Thoracic aorta (tissue), 2 donors: ENCODE data around the gene NDOR1. TPM values are rescaled to one million over a fixed set of nuclear protein-coding genes. Genes with fewer than 3 reads are reported as not detected.

Source experiments
- ATAC-seq: fragments of 150-250 bp; one replicate; pipeline ENCODE4 v1.8.0; 2017; ENCODE audit warnings: low read depth; ENCODE audit not compliant: insufficient number of reproducible peaks, low FRiP score
- DNase-seq: peaks from one replicate; pipeline ENCODE4 v3.0.0-alpha.2; 2020; ENCODE audit warnings: low spot score
- H3K27ac ChIP-seq, 2 donors: fragments of 200-600 bp; sonication (generic); 1 replicate in 1 of 2; 2 replicates in 1 of 2; pipeline ENCODE4 v1.5.1; 2016; ENCODE audit warnings: mild to moderate bottlenecking in 2 of 2, moderate library complexity in 2 of 2
- H3K27me3 ChIP-seq: fragments of 200-600 bp; sonication (generic); replicated peaks from 2 replicates; pipeline ENCODE4 v1.6.0; 2016; ENCODE audit warnings: mild to moderate bottlenecking; ENCODE audit not compliant: insufficient read depth
- H3K36me3 ChIP-seq: fragments of 200-600 bp; sonication (generic); one replicate; pipeline ENCODE4 v1.5.1; 2016
- H3K4me1 ChIP-seq, 2 donors: fragments of 200-600 bp; sonication (generic); 1 replicate in 1 of 2; 2 replicates in 1 of 2; pipeline versions ENCODE4 v1.5.1 to v1.6.0; 2016; ENCODE audit warnings: low read depth in 2 of 2, mild to moderate bottlenecking in 1 of 2; ENCODE audit not compliant: control insufficient read depth in 1 of 2
- H3K4me3 ChIP-seq: fragments of 200-600 bp; sonication (generic); 2 replicates; pipeline ENCODE4 v1.5.1; 2016; ENCODE audit warnings: mild to moderate bottlenecking
- H3K9me3 ChIP-seq: fragments of 200-600 bp; sonication (generic); 2 replicates; pipeline ENCODE4 v1.5.1; 2016
- total RNA-seq, 2 donors: library from RNA; depleted of rRNA; stranded (reverse); fragments of >200 nt; gene quantifications; one replicate each; pipeline versions ENCODE4 v1.1.0 to v1.2.3, GENCODE V29; 2016
- TF ChIP-seq, protein P1 (sequence below): fragments of 200-600 bp; sonication (generic); IDR thresholded peaks from one replicate; pipeline ENCODE4 v1.5.1; 2019; ENCODE audit warnings: antibody characterized with exemption

The NDOR1 gene
- total RNA-seq, 2 donors from 2014 or later = 13.3 to 17.7 TPM

DNA sequence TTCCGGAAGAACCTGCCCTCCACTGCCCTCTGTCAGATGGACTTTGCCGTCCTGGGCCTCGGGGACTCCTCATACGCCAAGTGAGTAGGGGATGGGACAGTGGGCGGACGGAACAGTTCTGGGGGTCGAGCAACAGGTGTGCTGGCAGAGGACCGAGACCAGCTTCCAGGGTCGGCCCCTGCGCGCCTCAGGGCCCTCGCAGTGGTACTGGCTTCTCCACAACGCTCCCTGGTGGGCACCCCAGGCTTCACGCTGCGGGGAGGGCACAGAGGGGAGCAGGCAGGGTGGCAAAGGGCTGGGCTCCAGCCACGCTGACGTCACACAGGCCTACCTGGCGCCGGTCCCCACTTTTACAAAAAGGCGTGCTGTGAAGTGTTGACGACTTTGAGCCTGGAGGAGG is 7.0 kb downstream of the NDOR1 start:
- no peak for DNase-seq
- Histone ChIP-seq H3K9me3 (no peaks in the 10 kb centered on the region), H3K4me3 (no peak overlapping the region), H3K36me3 (no peaks in the 10 kb centered on the region), H3K4me1 (no peaks in the 10 kb centered on the region), H3K27ac (no peak overlapping the region), H3K27me3 (no peaks in the 10 kb centered on the region)
- ATAC-seq = no peak
- TF ChIP-seq, protein P1, sequence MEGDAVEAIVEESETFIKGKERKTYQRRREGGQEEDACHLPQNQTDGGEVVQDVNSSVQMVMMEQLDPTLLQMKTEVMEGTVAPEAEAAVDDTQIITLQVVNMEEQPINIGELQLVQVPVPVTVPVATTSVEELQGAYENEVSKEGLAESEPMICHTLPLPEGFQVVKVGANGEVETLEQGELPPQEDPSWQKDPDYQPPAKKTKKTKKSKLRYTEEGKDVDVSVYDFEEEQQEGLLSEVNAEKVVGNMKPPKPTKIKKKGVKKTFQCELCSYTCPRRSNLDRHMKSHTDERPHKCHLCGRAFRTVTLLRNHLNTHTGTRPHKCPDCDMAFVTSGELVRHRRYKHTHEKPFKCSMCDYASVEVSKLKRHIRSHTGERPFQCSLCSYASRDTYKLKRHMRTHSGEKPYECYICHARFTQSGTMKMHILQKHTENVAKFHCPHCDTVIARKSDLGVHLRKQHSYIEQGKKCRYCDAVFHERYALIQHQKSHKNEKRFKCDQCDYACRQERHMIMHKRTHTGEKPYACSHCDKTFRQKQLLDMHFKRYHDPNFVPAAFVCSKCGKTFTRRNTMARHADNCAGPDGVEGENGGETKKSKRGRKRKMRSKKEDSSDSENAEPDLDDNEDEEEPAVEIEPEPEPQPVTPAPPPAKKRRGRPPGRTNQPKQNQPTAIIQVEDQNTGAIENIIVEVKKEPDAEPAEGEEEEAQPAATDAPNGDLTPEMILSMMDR = no peak

DNA sequence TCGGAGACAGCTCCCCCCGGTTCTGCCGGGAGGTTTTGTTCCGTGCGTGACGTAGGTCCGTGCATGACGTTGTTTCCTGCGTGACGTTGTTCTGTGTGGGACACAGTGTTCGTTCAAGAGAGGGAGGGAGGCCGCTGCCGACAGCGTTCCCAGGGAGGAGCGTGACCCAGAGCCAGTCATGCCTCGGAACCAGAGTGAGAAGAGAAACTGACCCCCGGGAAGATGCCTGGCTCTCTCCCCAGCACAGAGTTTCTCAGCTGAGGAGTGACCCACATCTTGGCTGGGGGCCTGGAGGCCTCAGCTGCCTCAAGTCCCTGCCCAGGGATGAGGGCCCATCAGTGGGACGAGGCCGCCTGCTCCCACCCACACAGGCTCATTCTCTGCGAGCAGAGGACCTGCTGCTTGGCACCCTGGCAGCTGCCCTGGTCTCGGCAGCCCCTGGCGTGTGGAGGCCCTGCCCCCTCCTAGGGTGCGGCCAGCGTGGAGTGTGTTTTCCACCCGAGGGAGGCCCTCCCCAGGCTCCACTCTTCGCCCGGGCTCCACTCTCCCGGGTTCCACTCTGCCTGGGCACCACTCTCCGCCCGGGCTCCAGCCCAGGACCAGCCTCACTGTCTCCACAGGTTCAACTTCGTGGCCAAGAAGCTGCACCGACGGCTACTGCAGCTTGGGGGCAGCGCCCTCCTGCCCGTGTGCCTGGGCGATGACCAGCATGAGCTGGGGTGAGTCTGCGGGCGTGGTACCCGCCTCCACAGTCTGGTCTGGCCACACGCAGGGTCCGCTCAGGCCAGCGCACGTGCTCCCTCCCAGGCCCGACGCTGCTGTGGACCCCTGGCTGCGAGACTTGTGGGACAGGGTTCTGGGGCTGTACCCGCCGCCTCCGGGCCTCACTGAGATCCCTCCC is 7.9 kb downstream of the NDOR1 start:
- Histone ChIP-seq H3K4me1 (no peaks in the 10 kb centered on the region), H3K27ac (no peak overlapping the region), H3K9me3 (no peaks in the 10 kb centered on the region), H3K4me3 (no peak overlapping the region), H3K36me3 (no peaks in the 10 kb centered on the region), H3K27me3 (no peaks in the 10 kb centered on the region)
- TF ChIP-seq, protein P1 = no peak
- DNase-seq (no peak), ATAC-seq (no peak)

- no peak overlapping the region for H3K4me3 ChIP-seq
- DNase-seq (no peak), ATAC-seq (no peak)
- no peak overlapping the region for H3K27ac ChIP-seq
- H3K9me3 ChIP-seq = no peaks in the 10 kb centered on the region
- TF ChIP-seq, protein P1 = no peak
- H3K36me3 ChIP-seq = no peaks in the 10 kb centered on the region
- no peaks in the 10 kb centered on the region for H3K4me1 ChIP-seq
- no peaks in the 10 kb centered on the region for H3K27me3 ChIP-seq
Measured at GRCh38 chr9:137214620-137215019, 9.1 kb downstream of the NDOR1 start.

DNA sequence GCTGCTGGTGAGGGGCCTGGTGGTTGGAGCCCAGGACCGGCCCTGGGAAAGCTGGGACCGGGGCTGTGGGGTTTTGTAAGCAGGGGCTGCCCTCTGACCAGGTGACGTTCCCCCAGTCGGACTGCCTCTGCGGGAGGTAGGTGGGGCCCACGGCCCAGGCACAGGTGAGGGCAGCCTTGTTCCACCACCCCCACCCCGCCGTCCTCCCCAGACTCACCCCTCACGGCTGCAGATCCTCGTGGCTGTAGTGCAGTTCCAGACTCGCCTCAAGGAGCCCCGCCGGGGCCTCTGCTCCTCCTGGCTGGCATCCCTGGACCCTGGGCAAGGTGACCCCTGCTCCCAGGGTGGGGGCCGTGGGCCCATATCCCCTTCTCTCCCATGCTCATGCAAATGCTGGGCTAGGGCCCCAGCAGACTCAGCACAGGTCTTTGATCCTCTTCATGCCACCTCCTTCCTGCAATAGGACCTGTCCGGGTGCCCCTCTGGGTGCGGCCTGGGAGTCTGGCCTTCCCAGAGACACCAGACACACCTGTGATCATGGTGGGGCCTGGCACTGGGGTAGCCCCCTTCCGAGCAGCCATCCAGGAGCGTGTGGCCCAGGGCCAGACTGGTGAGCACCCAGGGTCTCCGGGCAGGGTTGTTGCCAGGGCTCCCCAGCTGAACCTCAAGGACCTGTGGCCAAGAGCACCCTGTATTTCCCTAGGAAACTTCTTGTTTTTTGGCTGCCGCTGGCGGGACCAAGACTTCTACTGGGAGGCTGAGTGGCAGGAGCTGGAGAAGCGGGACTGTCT is 9.9 kb downstream of the NDOR1 start:
- no peak for ATAC-seq
- no peak for DNase-seq
- Histone ChIP-seq H3K4me3 (no peak overlapping the region), H3K27ac (no peak overlapping the region), H3K27me3 (no peaks in the 10 kb centered on the region), H3K36me3 (no peaks in the 10 kb centered on the region), H3K4me1 (no peaks in the 10 kb centered on the region), H3K9me3 (no peaks in the 10 kb centered on the region)
- TF ChIP-seq, protein P1 = no peak

- no peak overlapping the region for H3K27ac ChIP-seq
- TF ChIP-seq, protein P1 = no peak
- H3K27me3 ChIP-seq = no peaks in the 10 kb centered on the region
- H3K4me1 ChIP-seq = no peaks in the 10 kb centered on the region
- H3K4me3 ChIP-seq = no peak overlapping the region
- H3K36me3 ChIP-seq = no peaks in the 10 kb centered on the region
- no peak for ATAC-seq
- no peaks in the 10 kb centered on the region for H3K9me3 ChIP-seq
- DNase-seq = no peak
Measured at GRCh38 chr9:137216188-137216965, 10.9 kb downstream of the NDOR1 start.
